CD4-positive, alpha-beta T cell treated with Interleukin-2 at 100 ng/mL for 4 hours (primary cell): ENCODE results near the gene ALDOA.

Experiments used
- DNase-seq: peaks from one replicate; pipeline ENCODE4 v3.0.0-alpha.2; 2020; ENCODE audit warnings: low spot score

The ALDOA gene

DNA sequence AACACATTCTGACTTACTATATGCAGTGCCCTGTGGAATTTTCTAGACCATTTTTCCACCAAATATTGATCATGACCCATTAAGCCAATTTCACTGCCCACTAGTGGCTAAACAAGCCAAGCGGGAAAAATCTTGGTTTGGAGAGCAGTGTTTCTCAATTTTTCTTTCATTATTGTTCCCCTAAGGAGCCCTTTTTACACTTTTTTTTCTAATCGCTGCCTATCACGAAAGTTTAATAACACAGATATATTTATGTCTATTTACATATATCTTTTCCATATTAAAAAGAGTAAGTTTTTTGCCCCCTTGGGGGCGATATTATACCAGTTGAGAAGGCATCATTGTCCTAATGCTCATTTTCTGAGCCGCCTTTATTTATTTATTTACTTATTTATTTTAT is 23.7 kb upstream of the ALDOA start:
- DNase-seq = peak; percentile 52

DNA sequence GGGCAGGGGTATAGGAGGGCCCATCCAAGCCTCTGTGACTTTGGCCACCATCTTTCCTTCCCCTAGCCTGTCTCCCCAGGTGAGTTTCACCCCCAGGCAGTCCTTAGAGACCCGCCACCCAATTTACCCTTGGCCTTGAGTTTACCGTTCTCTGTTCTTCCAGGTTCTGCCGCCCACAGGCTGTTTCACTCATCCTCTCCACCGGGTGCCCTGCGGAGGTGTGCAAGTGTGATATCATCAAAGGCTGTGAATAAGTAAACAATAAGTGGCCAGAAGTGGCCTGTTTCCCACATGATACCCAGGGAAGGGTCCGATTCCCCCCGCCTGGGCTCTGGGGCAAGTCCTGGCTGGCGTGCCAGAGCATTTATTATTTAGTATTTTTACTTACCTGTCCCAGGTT is 19.4 kb upstream of the ALDOA start:
- no peak for DNase-seq

DNA sequence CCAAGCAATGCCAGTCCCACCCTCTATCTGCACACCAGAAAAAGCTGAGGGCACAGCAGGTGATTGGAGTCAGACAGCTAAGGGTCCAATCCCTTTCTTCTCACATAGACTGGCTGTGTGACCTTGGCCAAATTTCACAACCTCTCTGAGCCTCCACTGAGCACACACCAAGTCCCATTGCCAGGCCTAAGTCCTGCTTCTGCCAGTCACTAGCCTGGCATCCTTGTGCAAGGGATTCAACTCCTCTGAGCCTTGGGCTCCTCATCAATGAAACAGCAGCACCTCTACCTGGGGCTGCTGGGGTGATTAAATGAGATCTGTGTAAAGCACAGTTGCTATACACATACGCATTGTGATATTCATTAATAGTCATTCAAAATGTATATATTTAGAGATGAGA is 19.0 kb upstream of the ALDOA start:
- DNase-seq = no peak

DNA sequence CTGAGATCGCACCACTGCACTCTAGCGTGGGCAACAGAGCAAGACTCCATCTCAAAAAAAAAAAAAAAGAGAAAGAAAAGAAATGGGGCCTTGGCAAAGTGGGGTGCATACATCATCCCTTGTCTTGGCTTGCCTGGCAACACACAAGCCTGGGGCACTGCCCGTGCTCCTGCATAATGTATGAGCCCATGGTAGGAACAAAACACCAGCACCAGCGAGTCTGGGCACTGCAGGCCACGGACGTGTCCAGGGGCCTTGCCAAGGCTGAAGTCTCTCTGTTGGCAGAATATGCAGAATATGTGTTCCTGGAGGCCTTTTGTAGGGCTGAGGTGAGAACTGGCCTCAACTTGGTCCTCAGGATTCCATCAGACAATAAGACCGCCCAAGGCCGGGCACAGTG is 15.7 kb upstream of the ALDOA start:
- DNase-seq = no peak

GRCh38 chr16:30051518-30051917 is 14.0 kb upstream of the ALDOA start:
- no peak for DNase-seq

- peak; percentile 91 for DNase-seq
Observed at GRCh38 chr16:30052671-30053372, 12.7 kb upstream of the ALDOA start.

- no peak for DNase-seq
Observed at GRCh38 chr16:30053376-30054015, 12.1 kb upstream of the ALDOA start.

GRCh38 chr16:30054451-30054850 is 11.1 kb upstream of the ALDOA start:
- DNase-seq = no peak

DNA sequence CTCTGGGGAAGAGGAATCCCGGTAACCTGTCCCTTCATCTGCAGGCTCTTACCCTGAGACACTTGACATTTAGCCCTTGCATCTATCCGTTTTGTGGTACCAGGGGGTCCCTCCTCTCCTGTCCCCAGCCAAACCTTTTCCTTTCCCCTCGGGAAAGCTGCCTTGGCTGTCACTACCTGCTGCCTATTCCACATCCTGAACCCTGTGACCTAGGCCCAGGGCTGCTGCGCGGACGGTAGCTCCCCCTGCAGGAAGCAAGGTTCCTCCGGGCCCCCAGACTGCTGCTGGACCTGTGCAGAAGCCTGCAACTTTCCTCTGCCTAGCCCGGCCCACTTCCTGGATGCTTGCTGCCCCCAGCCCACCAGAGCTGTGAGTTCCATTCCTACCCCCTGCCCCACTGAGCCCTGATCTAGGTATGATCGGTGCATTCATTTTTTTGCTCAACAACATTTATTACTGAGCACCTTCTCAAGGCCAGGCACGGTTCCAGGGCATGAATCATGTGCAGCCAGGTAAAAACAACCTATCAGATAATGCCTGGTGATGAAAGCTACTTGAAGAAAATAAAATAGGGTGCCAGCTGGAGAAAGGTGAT is 10.5 kb upstream of the ALDOA start:
- DNase-seq = peak; percentile 45

DNA sequence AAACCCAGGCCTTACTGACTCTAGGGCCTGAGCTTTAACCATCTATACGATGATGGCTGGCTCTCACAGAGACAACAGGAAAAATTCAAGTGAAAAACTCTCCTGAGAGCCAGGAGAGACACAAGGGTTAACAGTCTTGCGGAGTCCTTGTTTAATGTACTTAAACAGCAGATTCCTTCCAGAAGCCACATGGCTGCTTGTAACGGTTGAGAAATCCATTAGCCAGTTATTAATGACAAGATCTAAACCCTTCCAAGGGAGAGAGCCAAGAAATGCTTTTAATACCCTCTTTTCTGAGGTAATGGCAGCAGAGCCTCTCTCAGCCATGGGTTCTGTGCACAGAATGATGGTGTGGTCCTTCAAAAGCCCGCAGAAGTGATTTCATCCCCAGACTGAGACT is 5.2 kb upstream of the ALDOA start:
- no peak for DNase-seq

DNA sequence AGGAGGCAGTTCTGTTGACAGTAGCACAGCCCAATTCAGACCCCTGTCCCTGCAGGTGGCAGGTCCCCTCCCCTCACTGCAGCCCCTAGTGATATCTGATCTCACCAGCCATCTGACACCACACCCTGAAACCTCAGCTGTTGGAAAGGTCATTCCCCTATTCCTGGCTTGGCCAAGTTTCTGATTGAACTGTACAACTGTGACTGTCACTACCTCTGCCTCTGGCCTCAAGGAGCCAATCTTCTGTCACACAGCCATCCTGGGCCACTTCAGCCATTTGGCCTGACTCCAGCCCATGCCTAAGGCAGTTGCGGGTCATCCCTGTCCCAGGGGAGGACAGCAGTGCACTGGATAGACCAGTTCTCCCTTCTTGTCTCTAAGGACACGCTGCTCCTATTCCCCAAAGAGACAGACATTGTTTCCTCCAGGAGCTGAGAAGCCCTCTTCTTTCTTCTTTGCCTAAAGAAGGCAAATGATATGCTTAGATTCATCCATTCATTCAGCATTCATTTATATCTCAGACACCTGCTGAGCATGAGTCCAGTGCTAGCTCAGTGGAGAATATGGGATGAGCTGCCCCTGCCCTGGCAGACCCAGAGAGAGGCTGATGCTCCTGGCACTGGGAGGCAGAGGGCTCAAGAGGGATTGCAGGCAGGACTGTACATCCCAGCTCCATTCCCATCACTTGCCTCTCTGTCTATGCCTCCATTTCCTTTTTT is 4.6 kb upstream of the ALDOA start:
- DNase-seq = no peak

DNA sequence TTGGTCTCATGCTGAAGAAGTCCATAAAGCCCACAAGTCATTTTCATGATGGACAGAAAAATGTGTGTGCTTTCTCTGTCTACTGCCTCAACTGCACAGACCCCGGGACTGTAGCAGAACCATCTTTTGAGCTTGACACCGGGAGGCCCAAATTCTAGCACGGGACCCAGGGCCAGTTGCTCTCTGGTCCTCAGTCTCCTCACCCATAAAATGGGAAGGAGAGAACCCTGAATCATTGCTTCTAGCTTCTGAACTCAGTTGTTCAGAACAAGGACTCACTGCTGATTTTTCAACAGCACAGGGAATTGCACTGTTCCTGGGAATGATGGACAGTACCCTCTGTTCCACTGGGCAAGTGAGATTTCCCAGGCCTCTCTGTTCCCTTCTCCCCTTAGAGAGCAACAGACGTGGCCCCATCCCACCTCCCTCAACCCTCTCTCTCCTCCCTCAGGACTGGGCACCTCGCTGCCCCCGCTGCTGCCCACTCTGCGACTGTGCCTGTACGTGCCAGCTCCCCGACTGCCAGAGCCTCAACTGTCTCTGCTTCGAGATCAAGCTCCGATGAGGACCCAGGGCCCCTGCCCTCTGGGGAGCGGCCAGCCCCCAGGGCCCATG is 2.2 kb upstream of the ALDOA start:
- DNase-seq = no peak

DNA sequence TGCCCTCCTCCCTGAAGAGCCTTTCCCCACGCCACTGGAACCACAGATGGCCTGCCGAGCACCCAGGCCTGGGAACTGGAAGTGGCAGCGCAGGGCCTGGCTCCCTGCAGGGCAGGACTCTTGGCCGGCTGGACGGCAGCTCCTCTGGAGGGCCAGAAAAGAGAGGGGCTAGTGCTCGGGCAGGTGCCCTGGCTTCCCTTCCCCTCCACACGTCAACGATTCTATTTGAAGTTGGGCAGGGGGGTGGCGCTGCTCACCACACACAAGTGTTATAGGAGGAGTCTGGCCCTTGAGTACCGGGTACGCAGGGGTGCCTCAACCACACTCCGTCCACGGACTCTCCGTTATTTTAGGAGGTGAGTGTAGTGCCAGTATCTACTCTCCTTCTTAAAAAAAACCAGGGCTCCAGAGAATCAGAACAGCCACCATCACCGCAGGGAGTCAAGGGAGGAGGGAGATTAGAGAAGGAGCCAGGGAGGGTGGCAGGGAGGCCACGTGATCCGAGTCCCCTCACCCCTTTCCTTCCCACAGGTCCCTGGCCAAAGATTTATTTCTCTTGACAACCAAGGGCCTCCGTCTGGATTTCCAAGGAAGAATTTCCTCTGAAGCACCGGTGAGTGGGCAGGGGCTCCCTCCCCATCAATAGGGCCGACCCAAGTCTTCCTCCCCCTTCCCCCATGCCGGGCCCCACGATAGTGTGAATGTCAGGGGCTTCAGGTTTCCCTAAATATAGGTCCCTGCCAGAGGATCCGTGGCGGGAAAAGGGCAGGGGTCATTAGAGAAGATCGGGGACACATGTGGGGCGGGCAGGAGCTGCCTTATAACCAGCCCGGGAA is 1.4 kb upstream of the ALDOA start:
- peak; percentile 75 for DNase-seq

- no peak for DNase-seq
Observed at GRCh38 chr16:30064729-30065101, 845 bp upstream of the ALDOA start.

DNA sequence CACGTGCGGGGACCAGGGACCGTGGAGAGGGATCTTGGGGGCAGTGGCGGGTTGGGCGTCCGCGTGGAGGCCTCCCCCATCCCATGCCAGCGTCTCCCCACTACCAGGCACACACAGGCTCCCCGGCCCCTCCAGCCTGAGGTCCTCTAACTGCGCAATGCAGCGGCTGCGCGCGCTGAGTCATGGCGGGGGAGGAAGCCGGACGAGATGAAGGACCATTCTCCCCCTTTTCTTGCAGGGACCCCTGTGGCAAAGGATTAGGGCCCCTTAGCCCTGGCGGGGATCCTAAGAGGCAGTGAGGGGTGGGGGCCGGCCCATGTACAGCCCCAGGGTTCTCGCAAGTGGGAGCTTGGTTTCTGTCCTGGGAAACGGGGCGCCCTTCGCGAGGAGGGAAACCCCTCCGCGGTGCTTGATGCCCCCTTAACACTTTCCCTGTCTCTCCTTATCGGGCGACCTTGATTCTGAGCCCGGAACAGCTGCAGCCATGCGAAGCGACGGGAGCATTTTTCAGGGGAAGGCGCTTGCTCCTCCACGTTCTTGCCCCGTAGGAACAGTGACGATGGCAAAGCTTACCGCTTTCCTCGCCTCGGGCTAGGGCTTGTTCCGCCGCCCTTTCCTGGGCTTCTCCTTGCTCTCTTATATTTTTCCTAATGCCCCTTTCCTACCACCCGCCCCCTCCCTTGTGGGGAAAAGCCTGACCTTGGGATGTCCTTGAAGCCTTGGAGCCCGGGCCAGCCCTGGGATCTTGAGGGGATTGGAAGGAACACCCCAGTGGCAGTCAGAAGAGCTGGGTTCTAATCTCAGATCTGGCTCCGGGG is 592 bp downstream of the ALDOA start:
- peak; percentile 22 for DNase-seq

GRCh38 chr16:30066761-30067583 is 1.4 kb downstream of the ALDOA start:
- DNase-seq = no peak

- no peak for DNase-seq
Observed at GRCh38 chr16:30067584-30067916, 2.0 kb downstream of the ALDOA start.

DNA sequence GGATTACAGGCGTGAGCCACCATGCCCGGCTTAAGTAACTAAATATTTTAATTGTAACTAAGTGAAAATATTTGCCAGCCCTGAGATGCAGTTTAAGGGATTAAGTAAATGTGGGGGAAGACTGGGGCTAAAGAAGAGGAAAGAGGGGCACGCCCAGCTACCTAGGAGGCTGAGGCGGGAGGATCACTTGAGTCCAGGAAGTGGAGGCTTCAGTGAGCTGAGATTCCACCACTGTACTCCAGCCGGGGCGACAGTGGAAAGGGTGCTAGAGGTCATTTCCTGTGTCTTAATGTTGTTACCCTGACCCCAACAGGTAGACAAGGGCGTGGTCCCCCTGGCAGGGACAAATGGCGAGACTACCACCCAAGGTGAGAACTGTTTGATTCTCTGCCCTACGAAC is 2.8 kb downstream of the ALDOA start:
- no peak for DNase-seq

GRCh38 chr16:30068750-30069610 is 3.4 kb downstream of the ALDOA start:
- peak; percentile 55 for DNase-seq
